ENCODE measurements around the gene ARSG.
"Not testable (repeated sequence)": the region's sequence is repeated elsewhere in the genome, so short reads cannot be mapped to it uniquely, and the experiment has no call there.

Gene ARSG

DNA sequence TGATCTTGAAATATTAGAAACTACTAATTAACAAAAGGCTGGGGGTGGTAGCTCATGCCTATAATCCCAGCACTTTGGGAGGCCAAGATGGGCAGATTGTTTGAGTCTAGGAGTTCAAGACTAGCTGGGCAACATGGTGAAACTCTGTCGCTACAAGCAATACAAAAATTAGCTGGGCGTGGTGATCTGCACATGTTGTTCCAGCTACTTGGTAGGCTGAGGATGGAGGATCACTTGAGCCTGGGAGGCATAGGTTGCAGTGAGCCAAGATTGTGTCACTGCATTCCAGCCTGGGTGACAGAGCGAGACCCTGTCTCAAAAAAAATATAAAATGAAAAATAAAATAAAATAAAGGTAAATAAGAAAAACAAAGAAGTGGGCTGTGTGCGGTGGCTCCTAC lies 66.6 kb downstream of the ARSG start:
- H3K4me1 Mint-ChIP-seq = peaks cover 8% of the 10 kb centered on the region
- H3K36me3 Mint-ChIP-seq (ENCODE audit: low read depth) = peaks cover 5% of the 10 kb centered on the region
- no peak for DNase-seq
- H3K9me3 Mint-ChIP-seq = no peaks in the 10 kb centered on the region
- no peak overlapping the region for H3K4me3 Mint-ChIP-seq
- TF ChIP-seq, protein P1, sequence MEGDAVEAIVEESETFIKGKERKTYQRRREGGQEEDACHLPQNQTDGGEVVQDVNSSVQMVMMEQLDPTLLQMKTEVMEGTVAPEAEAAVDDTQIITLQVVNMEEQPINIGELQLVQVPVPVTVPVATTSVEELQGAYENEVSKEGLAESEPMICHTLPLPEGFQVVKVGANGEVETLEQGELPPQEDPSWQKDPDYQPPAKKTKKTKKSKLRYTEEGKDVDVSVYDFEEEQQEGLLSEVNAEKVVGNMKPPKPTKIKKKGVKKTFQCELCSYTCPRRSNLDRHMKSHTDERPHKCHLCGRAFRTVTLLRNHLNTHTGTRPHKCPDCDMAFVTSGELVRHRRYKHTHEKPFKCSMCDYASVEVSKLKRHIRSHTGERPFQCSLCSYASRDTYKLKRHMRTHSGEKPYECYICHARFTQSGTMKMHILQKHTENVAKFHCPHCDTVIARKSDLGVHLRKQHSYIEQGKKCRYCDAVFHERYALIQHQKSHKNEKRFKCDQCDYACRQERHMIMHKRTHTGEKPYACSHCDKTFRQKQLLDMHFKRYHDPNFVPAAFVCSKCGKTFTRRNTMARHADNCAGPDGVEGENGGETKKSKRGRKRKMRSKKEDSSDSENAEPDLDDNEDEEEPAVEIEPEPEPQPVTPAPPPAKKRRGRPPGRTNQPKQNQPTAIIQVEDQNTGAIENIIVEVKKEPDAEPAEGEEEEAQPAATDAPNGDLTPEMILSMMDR (IDR thresholded peaks at IDR 0.05) = no peak
- no peak overlapping the region for H3K27ac Mint-ChIP-seq
- H3K27me3 Mint-ChIP-seq (ENCODE audit: low read depth, poor library complexity) = no peaks in the 10 kb centered on the region

DNA sequence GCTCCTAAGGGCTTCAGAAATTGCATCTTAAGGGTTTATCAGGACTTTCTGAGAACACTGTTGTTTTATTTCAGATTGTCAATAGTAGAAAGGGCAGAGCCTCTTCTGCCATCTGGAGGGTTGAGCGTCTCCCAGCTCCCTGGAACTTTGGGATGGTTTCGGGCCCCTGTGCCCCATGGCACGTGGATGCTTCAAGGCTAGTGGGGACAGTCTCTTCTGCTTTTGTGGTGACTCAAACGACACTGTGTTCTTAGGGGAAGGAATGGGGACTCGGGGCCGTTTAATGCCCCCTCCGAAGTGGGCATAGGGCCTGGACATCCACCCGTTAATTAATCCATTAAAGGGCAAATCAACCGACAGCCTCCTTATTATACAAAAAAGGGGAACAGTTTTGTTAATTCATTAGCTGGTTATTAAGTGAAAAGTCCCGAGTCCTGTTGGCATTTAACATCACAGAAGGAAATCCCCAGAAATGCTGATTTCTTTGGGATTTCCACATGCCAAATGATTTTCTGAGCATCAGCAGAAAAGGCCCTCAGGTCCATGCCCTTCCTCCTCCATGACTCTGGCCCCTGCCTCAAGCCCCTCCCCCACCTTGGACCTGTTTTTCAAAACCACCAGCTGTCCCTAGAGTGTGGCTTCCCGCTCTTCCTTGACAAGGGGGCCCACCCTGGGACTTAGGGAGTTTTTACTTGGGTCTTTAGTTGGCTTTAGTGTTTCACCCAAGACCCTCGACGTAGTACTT lies 68.7 kb downstream of the ARSG start:
- peak overlapping the region; percentile 17 for H3K27ac Mint-ChIP-seq
- peaks cover 4% of the 10 kb centered on the region for H3K27me3 Mint-ChIP-seq (ENCODE audit: low read depth, poor library complexity)
- peaks cover 5% of the 10 kb centered on the region for H3K36me3 Mint-ChIP-seq (ENCODE audit: low read depth)
- DNase-seq = no peak
- TF ChIP-seq, protein P1 (IDR thresholded peaks at IDR 0.05) = no peak
- H3K4me3 Mint-ChIP-seq = no peak overlapping the region
- H3K4me1 Mint-ChIP-seq = peaks cover 13% of the 10 kb centered on the region
- no peaks in the 10 kb centered on the region for H3K9me3 Mint-ChIP-seq

DNA sequence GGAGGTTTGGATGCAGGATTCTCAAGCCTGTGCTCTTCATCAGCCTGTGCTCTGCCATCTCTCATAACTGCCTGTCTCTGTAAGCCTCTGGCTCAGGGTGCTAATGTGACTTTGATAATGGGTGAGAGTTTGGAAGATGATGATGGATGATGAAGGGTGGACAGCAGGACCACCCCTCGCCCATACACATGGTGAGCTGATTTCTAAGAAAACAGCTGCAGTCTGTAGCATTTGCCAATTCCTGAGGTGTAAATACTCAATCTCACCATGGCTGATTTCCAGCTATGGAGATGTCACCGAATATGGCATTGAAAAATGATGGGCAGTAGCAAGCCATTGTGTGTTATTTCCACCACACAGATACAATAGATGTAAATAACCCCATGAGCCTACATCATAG lies 74.2 kb downstream of the ARSG start:
- Mint-ChIP-seq H3K4me1 (peaks cover 6% of the 10 kb centered on the region), H3K9me3 (no peaks in the 10 kb centered on the region), H3K4me3 (no peak overlapping the region), H3K27me3 (ENCODE audit: low read depth, poor library complexity) (peaks cover 7% of the 10 kb centered on the region), H3K27ac (no peak overlapping the region), H3K36me3 (ENCODE audit: low read depth) (peaks cover 5% of the 10 kb centered on the region)
- TF ChIP-seq, protein P1 (IDR thresholded peaks at IDR 0.05) = no peak
- DNase-seq = no peak

DNA sequence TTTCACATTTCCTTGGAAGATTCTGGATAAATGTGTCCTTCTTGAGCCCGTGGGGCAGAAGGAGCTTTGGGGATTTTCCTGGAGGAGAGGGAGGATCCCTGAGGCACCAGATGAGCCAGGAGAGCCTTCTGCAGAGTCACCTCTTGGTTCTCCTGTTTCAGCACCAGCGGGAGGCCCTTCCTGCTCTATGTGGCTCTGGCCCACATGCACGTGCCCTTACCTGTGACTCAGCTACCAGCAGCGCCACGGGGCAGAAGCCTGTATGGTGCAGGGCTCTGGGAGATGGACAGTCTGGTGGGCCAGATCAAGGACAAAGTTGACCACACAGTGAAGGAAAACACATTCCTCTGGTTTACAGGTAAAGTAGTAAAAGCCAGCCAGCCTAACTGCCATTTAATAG lies 77.1 kb downstream of the ARSG start:
- no peaks in the 10 kb centered on the region for H3K4me1 Mint-ChIP-seq
- DNase-seq = no peak
- H3K27me3 Mint-ChIP-seq (ENCODE audit: low read depth, poor library complexity) = peaks cover 7% of the 10 kb centered on the region
- H3K27ac Mint-ChIP-seq = no peak overlapping the region
- H3K4me3 Mint-ChIP-seq = no peak overlapping the region
- TF ChIP-seq, protein P1 (IDR thresholded peaks at IDR 0.05) = no peak
- H3K9me3 Mint-ChIP-seq = peaks cover 7% of the 10 kb centered on the region
- peaks cover 13% of the 10 kb centered on the region for H3K36me3 Mint-ChIP-seq (ENCODE audit: low read depth)

DNA sequence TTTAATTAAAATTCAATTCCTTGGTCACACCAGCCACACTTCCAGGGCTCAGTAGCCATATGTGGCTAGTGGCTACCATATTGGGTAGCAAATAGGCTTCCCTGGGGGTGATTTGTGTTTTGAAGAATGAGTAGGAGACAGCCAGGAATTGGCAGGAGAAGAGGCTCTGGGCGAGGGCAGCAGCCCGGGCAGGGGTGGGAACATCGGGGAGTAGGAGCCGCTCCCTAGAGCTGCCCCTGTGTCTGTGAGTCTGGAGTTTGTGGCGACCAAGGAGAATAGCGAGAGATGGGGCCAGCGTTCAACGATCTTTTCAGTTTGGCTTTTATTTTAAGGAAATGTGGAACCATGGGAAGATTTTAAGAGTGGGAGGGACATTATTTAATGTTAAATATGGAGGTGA lies 84.3 kb downstream of the ARSG start:
- Mint-ChIP-seq H3K36me3 (ENCODE audit: low read depth) (peaks cover 9% of the 10 kb centered on the region), H3K27ac (no peak overlapping the region), H3K4me3 (no peak overlapping the region), H3K4me1 (peaks cover 35% of the 10 kb centered on the region), H3K9me3 (peaks cover 11% of the 10 kb centered on the region), H3K27me3 (ENCODE audit: low read depth, poor library complexity) (peaks cover 4% of the 10 kb centered on the region)
- DNase-seq = no peak
- TF ChIP-seq, protein P1 (IDR thresholded peaks at IDR 0.05) = no peak

DNA sequence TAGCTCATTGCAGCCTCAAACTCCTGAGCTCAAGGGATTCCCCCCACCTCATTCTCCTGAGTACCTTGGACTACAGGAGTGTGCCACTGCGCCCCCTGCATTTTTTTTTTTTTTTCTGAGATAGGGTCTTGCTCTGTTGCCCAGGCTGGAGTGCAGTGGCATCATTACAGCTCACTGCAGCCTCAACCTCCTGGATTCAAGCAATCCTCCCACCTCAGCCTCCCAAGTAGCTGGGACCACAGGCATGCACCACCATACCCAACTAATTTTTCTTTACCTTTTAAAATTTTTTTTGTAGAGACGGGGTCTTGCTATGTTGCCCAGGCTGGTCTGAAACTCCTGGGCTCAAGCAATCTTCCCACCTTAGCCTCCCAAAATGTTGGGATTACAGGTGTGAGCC lies 84.9 kb downstream of the ARSG start:
- H3K27me3 Mint-ChIP-seq (ENCODE audit: low read depth, poor library complexity); H3K4me3 Mint-ChIP-seq; DNase-seq; H3K36me3 Mint-ChIP-seq (ENCODE audit: low read depth); H3K27ac Mint-ChIP-seq: not testable (repeated sequence)
- peaks cover 11% of the 10 kb centered on the region for H3K9me3 Mint-ChIP-seq
- H3K4me1 Mint-ChIP-seq = peaks cover 41% of the 10 kb centered on the region

All from nephron progenitor cell (in vitro differentiated cells).